Right renal cortex interstitium (tissue), 3 donors: Measurements from ENCODE around the gene LDB2. TPM values are rescaled to one million over a fixed set of nuclear protein-coding genes. Genes with fewer than 3 reads are reported as not detected.

ENCODE experiments used
- DNase-seq, 3 donors: peaks; one replicate each; pipeline ENCODE4 v3.0.0-alpha.2; 2013; ENCODE audit warnings: low read depth in 3 of 3, low spot score in 2 of 3
- polyA plus RNA-seq, 3 donors: library from polyadenylated mRNA; unstranded; fragments of 120-200 nt; gene quantifications; one replicate each; pipeline ENCODE4 v1.2.1, GENCODE V29; 2013; ENCODE audit not compliant: insufficient read length in 3 of 3

The LDB2 gene
- polyA plus RNA-seq, 3 donors: 93.4 to 111 (median 100) TPM

DNA sequence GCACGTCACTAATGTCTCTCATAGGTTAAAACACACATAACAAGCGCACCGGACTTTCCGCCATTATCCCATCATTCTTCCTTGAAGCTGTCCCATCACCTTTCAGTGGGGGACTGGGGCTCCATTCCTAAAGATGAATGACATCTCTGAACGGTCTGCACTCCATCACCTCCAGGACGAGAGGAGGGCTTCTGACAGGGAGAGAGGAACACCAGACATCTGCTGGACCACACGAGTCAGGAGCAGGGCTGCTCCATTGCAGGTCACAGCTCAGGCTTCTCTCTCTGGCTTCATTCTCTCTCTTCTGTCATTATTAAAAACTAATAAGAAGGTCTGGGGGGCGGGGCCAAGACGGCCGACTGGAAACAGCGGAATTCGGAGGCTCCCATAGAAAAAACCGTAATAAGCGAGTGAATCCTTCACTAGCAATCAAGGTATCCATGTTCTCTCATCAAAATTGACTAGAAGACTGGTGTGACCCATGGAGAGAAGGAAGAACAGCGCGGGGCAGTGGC lies 289.8 kb downstream of the LDB2 start:
- DNase-seq: no peak

GRCh38 chr4:16608123-16608522 lies 290.3 kb downstream of the LDB2 start:
- no peak for DNase-seq

GRCh38 chr4:16607241-16608066 lies 291.0 kb downstream of the LDB2 start:
- no peak for DNase-seq

DNA sequence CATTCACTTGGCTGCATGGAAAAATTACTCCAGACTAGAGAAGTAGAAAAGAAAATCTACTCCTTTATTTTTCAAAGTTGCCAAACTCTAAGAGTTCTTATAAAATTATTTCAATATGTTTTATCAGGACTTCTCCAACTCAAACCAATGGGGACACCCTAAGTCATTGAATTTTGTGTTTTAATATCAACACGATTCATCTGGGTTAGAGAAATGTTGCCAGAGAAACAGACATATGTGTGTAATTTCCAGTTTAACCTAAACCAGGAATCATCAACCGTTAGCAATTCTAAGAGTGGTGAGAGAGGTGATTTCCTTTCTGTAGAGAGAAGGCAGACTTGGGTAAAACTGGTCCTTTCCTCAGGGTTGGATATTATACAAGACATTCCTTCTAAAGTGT lies 291.8 kb downstream of the LDB2 start:
- no peak for DNase-seq

GRCh38 chr4:16603178-16603577 lies 295.3 kb downstream of the LDB2 start:
- DNase-seq: no peak

DNA sequence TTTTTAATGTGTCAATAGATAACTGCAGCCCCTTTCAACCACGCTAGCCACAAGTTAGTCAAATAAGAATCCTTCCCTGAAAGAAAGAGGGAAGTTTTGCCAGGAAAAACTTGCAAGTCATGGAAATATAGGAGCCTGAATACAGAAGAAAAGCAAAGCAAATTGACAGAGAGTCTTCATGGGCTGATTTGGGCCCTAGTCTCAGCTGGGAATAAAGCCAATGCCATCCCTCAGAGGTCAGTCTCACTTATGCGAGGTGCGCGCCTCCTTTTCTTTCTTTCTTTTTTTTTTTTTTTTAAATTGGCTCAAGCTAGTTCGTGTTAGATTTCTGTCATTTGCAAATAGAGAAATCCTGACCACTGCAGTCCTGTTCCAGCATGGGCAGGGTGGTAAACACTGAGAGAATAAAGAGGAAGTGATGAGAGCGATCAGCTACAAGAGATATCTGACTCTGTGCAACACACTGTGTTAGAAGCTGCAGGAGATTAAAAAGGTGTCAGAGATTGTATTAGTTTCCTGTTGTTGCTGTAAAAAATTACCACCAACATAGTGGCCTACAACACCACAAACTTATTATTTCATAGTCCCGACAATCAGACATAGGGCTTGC lies 299.7 kb downstream of the LDB2 start:
- DNase-seq: no peak

DNA sequence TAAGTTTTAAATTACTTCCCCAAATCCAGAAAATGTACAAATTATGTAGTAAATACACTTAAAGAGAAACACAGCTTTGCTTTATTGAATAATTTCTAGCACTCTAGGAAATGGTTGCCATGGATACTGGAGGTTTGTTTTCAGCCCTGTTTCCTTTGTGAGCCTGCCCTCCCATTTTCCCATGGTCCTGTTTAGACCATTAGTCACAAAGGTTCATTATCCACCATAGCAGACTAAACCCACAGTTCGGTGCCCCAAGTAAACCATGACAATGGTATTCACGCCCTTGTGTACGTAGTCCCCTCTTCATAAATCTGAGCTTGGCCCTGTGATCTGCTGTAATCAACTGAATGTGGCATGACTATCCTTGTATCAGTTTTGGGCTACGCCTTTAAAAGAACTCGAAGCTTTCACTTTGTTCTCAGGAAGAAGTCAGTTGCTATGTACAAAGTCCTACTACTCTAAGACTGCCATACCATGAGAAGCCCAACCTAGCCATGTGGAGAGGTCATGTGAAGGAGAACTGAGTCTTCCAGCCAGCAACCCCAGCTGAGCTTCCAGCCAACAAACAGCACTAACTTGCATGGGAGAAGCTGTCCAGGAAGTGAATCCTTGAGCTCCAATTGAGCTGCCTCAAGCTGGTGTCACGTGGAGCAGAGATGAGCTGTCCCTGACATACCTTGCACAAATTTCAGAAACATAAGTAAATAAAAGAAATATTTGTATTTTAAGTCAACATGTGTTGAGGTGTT lies 300.4 kb downstream of the LDB2 start:
- DNase-seq: no peak

DNA sequence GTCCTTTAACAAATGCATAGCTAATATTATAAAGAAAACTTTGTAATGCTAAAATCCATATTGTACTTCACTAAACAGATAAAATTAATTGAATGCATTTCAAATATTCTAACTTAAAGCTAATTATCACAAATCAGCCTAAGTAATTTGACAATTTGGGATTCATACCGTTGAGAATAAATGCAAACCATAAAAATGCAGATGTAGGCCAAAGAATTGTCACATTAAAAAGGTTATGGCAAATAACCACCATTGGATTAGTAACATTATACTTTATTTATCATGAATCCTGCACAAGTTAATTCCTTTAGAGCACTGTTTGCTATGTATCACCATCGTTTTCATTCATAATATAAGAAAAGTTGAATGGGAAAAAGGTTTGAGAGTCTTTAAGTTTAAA lies 301.0 kb downstream of the LDB2 start:
- no peak for DNase-seq

- no peak for DNase-seq
Measured at GRCh38 chr4:16596267-16596666, 302.2 kb downstream of the LDB2 start.

- DNase-seq: no peak
Measured at GRCh38 chr4:16594128-16594527, 304.3 kb downstream of the LDB2 start.

- DNase-seq: no peak
Measured at GRCh38 chr4:16593386-16593785, 305.1 kb downstream of the LDB2 start.

- DNase-seq: no peak
Measured at GRCh38 chr4:16591272-16591826, 307.1 kb downstream of the LDB2 start.

DNA sequence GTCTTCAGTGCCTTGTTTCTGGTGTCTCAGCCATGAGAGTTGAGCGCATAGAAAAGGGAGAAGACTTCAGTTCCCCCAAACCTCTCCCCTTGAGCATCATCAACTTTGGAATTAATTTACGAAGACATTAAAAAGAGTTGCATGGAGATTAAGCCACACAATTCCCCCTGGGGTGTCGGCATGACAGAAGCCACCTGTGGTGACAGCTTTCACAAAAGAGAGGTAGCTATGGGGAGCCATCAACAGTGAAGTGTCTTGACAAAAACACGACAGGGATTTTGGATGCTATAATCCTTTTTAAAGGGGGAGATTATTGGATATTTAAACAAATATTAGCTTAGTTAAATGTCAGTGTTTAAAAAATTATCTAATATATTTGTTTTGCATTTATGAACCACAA lies 307.6 kb downstream of the LDB2 start:
- DNase-seq: no peak

DNA sequence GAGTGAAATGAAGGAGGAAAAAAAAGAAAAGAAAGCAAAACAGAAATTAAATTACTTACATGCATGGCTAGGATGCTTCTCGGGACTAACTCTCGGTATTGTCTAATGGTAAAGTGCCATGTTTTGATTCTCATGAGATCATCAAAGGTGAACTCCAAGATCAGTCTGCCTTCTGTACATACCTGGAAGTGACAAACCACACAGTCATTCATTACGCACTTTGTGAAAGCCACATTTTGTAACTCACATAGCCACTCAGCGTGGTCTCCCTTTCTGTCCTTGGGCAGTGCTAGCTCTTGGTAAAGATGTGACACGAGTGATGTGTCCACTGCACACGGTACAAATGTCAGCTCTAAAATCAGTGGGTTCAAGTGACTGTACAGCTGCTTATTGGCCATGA lies 309.8 kb downstream of the LDB2 start:
- no peak for DNase-seq

GRCh38 chr4:16588149-16588548 lies 310.3 kb downstream of the LDB2 start:
- DNase-seq: peak in 1 of 3 donors; percentile 38

DNA sequence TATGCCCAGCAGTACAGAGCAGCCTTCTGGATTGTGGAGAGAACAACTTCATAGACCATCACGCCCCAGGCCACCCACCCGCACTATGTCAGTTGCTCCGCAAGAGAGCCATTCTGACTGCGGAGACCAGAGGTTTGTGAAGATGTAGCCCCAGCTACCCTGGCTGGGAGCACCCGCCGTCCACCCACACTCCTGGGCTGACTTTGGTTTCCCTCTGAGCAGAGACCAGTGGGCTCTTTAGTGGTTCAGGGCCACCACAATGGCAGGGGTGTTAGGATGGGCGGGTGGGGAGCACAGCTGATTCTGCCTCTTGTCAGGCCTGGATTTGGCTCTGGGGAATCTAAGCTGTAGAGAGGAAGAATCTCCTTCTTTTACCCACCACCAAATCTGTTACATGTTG lies 313.4 kb downstream of the LDB2 start:
- DNase-seq: no peak

- DNase-seq: no peak
Measured at GRCh38 chr4:16583764-16584163, 314.7 kb downstream of the LDB2 start.

DNA sequence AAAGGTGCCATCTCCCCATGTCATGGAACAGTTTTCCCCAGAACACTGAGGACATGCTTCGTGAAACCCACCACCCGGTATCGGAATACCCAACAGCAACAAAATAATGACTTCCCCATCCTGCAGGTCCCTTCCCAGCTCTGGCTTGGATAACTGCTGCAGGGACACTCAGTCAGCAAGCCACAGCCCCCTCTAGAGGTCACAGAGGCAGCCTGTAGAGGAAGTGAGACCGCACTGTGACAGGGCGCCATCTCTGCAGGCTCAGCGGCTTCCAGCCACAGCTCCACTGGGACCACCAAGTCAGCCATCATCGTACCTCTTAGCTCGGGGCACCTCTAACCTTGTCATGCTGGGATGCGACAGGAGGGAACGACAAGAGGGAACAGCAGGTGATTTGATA lies 315.9 kb downstream of the LDB2 start:
- no peak for DNase-seq

DNA sequence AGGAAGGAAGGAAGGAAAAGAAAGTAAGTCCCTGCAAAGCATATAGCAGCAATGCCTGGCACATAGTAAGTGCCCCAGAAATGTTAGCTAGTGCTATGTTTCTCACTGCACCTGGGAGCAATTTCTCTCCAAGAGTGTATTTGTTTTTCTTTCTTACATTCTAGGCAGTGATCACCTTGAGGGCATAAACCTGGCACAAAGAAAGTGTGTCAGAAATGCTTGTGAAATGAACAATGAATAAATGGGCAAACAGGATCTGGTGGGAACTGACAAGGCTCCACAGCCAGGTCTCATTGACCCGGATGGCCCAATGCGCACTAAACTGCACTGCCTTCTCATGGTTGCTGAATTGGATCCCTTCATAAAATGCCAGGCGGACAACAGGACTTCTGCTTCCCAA lies 316.4 kb downstream of the LDB2 start:
- DNase-seq: no peak

DNA sequence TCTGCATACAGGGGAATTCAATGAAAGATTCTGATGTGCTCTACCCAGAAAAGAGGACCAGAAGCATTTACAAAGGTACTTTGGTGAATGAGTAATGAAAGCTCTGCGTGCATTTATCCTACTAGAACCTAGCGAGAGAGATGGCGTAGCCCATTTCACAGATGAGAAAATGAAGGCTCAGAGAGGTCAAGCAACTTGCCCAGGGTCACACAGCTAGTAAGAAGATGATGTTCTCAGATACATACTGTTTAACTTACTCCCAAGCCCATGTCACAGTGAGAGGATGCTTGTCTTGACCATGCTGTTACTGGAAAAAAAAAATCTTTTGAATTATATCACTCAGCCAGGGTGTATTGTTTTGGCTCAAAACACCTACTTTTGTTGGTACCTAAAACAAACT lies 317.3 kb downstream of the LDB2 start:
- DNase-seq: no peak

- no peak for DNase-seq
Measured at GRCh38 chr4:16580514-16580913, 317.9 kb downstream of the LDB2 start.
